ENCODE data around the gene ADAT1. TPM values are rescaled to one million over a fixed set of nuclear protein-coding genes. Genes with fewer than 3 reads are reported as not detected.

ADAT1 gene
- total and polyA plus RNA-seq, 10 of the 15 experiments (the other 5 are each of a cell fraction or from before 2014, with no cell fraction given): 26.2 to 77.4 (median 55.8) TPM

DNA sequence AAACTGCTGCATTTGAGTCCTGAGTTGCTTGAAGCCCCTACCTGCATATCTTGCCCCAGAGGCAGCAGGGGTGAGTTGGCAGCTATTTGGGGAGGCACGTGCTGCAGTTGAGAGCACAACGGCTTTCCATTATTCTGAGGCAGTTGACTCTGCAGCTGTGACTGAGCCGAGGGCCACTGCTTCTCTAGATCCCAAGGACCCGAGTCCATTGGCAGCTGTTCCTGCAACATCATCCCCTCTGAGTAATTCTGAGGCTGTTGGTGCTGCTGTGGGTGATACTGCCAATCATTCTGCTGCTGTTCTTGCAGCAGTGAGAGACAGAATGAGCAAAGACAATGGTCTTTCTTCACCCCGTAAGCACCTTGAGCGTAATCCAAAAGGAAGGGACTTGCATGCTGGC, 37.2 kb upstream of the ADAT1 start:
- in situ Hi-C loops (cut with MboI) (no loop called here), intact Hi-C loops (cut with micrococcal nuclease; ENCODE audit: unreplicated experiment) (no loop called here)
- H3K4me2 ChIP-seq (ENCODE audit: control insufficient read depth, insufficient read depth): no peak overlapping the region
- TF ChIP-seq ZBED1 (IDR thresholded peaks at IDR 0.05; ENCODE audit: borderline replicate concordance) (no peak), SUPT20H (IDR thresholded peaks at IDR 0.05; ENCODE audit: borderline replicate concordance, control insufficient read depth, low read depth, low read length) (no peak), SIN3A (IDR thresholded peaks at IDR 0.05; ENCODE audit: low read depth, low read length) (no peak), ZNF274 (IDR thresholded peaks at IDR 0.05; ENCODE audit: insufficient read depth, insufficient read length) (no peak), TBL1XR1 (IDR thresholded peaks at IDR 0.05; ENCODE audit: low read depth, low read length) (no peak), CEBPB (IDR thresholded peaks at IDR 0.05; ENCODE audit: borderline replicate concordance in 1 of 2, low read depth in 2 of 2, low read length in 2 of 2) (no peak), CBX5 (IDR thresholded peaks at IDR 0.05; ENCODE audit: low read depth) (no peak), SRF (IDR thresholded peaks at IDR 0.05; ENCODE audit: low read depth in 2 of 2, low read length in 2 of 2) (no peak), SREBF2 (IDR thresholded peaks at IDR 0.05; ENCODE audit: low read length) (no peak), ASH2L (IDR thresholded peaks at IDR 0.05; ENCODE audit: borderline replicate concordance, low read depth) (no peak), GATAD2B (conservative IDR thresholded peaks at IDR 0.05; ENCODE audit: low read depth) (no peak), RBBP5 (conservative IDR thresholded peaks at IDR 0.05) (no peak), POLR2A (IDR thresholded peaks at IDR 0.05; ENCODE audit: low read depth, low read length) (no peak), TCF3 (IDR thresholded peaks at IDR 0.05; ENCODE audit: borderline replicate concordance, insufficient read depth, low read depth, low read length) (no peak), EED (IDR thresholded peaks at IDR 0.05; ENCODE audit: low read depth) (no peak)
- TF ChIP-seq, protein P1, sequence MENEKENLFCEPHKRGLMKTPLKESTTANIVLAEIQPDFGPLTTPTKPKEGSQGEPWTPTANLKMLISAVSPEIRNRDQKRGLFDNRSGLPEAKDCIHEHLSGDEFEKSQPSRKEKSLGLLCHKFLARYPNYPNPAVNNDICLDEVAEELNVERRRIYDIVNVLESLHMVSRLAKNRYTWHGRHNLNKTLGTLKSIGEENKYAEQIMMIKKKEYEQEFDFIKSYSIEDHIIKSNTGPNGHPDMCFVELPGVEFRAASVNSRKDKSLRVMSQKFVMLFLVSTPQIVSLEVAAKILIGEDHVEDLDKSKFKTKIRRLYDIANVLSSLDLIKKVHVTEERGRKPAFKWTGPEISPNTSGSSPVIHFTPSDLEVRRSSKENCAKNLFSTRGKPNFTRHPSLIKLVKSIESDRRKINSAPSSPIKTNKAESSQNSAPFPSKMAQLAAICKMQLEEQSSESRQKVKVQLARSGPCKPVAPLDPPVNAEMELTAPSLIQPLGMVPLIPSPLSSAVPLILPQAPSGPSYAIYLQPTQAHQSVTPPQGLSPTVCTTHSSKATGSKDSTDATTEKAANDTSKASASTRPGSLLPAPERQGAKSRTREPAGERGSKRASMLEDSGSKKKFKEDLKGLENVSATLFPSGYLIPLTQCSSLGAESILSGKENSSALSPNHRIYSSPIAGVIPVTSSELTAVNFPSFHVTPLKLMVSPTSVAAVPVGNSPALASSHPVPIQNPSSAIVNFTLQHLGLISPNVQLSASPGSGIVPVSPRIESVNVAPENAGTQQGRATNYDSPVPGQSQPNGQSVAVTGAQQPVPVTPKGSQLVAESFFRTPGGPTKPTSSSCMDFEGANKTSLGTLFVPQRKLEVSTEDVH (IDR thresholded peaks at IDR 0.05; ENCODE audit: low read depth, partially characterized antibody): no peak
- TF ChIP-seq, protein P2, sequence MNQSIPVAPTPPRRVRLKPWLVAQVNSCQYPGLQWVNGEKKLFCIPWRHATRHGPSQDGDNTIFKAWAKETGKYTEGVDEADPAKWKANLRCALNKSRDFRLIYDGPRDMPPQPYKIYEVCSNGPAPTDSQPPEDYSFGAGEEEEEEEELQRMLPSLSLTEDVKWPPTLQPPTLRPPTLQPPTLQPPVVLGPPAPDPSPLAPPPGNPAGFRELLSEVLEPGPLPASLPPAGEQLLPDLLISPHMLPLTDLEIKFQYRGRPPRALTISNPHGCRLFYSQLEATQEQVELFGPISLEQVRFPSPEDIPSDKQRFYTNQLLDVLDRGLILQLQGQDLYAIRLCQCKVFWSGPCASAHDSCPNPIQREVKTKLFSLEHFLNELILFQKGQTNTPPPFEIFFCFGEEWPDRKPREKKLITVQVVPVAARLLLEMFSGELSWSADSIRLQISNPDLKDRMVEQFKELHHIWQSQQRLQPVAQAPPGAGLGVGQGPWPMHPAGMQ (IDR thresholded peaks at IDR 0.05; ENCODE audit: borderline replicate concordance): no peak
- no peaks in the 10 kb centered on the region for H3K4me1 ChIP-seq (ENCODE audit: control insufficient read depth, insufficient read depth, low read length)
- H3K4me3 ChIP-seq: no peak overlapping the region
- no peak for FAIRE-seq
- no peak for ATAC-seq
- ChIA-PET POLR2A (interaction anchor here (1.2 kb wide), 1 partner anchor 10 kb away, joined by 3 read pairs; no protein-coding TSS in a partner anchor), SMC1A (ENCODE audit: uncharacterized antibody, unreplicated experiment) (interaction anchor here (1.2 kb wide), 1 partner anchor 104 kb away, joined by 4 read pairs; no protein-coding TSS in a partner anchor), CTCF (interaction anchor here (1.0 to 1.2 kb wide), 2 partner anchors 12 to 103 kb away, joined by 3 read pairs; no protein-coding TSS in a partner anchor), RAD21 (ENCODE audit: unreplicated experiment) (no interaction called here)
- 97% methylated on average over 6 of the region's 6 CpGs for WGBS (ENCODE audit: insufficient coverage, insufficient replicate concordance, low lambda C conversion rate, missing lambda C conversion rate)
- no peak overlapping the region for H3K9ac ChIP-seq (ENCODE audit: control insufficient read depth, insufficient read depth, low read length)
- peaks cover 8 to 21% of the 10 kb centered on the region in 2 experiments; a peak in 3 of 4 replicates for H3K36me3 ChIP-seq (ENCODE audit: control insufficient read depth in 2 of 2, insufficient read depth in 2 of 2, low read length in 1 of 2)
- H2AFZ ChIP-seq (ENCODE audit: control insufficient read depth, low read depth, low read length): no peak overlapping the region
- no peaks in the 10 kb centered on the region; the same call in 2 of the 3 replicates for H3K9me3 ChIP-seq (replicated peaks; ENCODE audit: control insufficient read depth, insufficient read depth, low read length)
- no peaks in the 10 kb centered on the region for H4K20me1 ChIP-seq (ENCODE audit: control insufficient read depth, insufficient read depth)
- no TSS peak for BruUV-seq (replicated peaks)
- no peaks in the 10 kb centered on the region for H3K27me3 ChIP-seq (replicated peaks in 1 of 2; ENCODE audit: control insufficient read depth in 2 of 2, insufficient read depth in 2 of 2, low read length in 1 of 2)
- H3K27ac ChIP-seq (ENCODE audit: control insufficient read depth, insufficient read depth): no peak overlapping the region
- no peaks in the 10 kb centered on the region for H3K79me2 ChIP-seq (ENCODE audit: control insufficient read depth, insufficient read depth, low read length)
- DNase-seq (ENCODE audit: low read depth, low spot score): no peak

Measured in GM12878 (cell line).